DND-41 (cell line): ENCODE measurements around the gene GLRX.
A peak's percentile ranks its signal among the peaks of the same experiment; 100 is the strongest.

Experiments used
- ATAC-seq: fragments of 200-7000 bp; cut with Tn5 transposase; 3 replicates; pipeline ENCODE4 v1.9.1; 2021; ENCODE audit warnings: low read depth; ENCODE audit not compliant: insufficient read depth
- DNase-seq: peaks from one replicate; pipeline ENCODE4 v3.0.0-alpha.2; 2020
- H2AFZ ChIP-seq: 2 replicates; pipeline ENCODE4 v1.6.0; 2012; ENCODE audit warnings: low read depth, low read length
- H3K27ac ChIP-seq: 2 replicates; pipeline ENCODE4 v1.5.1; 2012; ENCODE audit warnings: low read length, inconsistent platforms
- H3K27me3 ChIP-seq: fragments of 200-600 bp; sonication (generic); 2 replicates; pipeline ENCODE4 v1.6.0; 2012; ENCODE audit warnings: low read length, mild to moderate bottlenecking, inconsistent platforms; ENCODE audit not compliant: insufficient read depth, poor library complexity
- H3K36me3 ChIP-seq: 2 replicates; pipeline ENCODE4 v1.5.1; 2012; ENCODE audit warnings: low read length, inconsistent platforms; ENCODE audit not compliant: insufficient read depth
- H3K4me1 ChIP-seq: 2 replicates; pipeline ENCODE4 v1.5.1; 2012; ENCODE audit warnings: mild to moderate bottlenecking, low read length; ENCODE audit not compliant: insufficient read depth
- H3K4me2 ChIP-seq: 2 replicates; pipeline ENCODE4 v1.6.0; 2012; ENCODE audit warnings: mild to moderate bottlenecking, moderate library complexity, low read length, inconsistent platforms; ENCODE audit not compliant: insufficient read depth
- H3K4me3 ChIP-seq, 2 experiments: fragments of 200-600 bp in 1 of 2; shearing (Covaris generic) in 1 of 2; 2 replicates each; pipeline ENCODE4 v1.5.1; 2012 to 2016; ENCODE audit warnings: inconsistent platforms in 2 of 2, low read length in 2 of 2, mild to moderate bottlenecking in 2 of 2, low read depth in 1 of 2, moderate library complexity in 1 of 2
- H3K79me2 ChIP-seq: 2 replicates; pipeline ENCODE4 v1.6.0; 2012; ENCODE audit warnings: low read length, inconsistent platforms; ENCODE audit not compliant: insufficient read depth
- H3K9ac ChIP-seq: 2 replicates; pipeline ENCODE4 v1.6.0; 2012; ENCODE audit warnings: low read depth, mild to moderate bottlenecking, inconsistent platforms, low read length, moderate library complexity
- H3K9me3 ChIP-seq: 2 replicates; pipeline ENCODE4 v1.5.1; 2012; ENCODE audit warnings: low read length, moderate library complexity, mild to moderate bottlenecking, inconsistent platforms; ENCODE audit not compliant: insufficient read depth, severe bottlenecking
- H4K20me1 ChIP-seq: 2 replicates; pipeline ENCODE4 v1.6.0; 2012; ENCODE audit warnings: low read length; ENCODE audit not compliant: insufficient read depth
- CTCF ChIP-seq: IDR thresholded peaks from 2 replicates; pipeline ENCODE4 v1.5.1; 2012; ENCODE audit warnings: borderline replicate concordance, low read length, moderate library complexity, mild to moderate bottlenecking; ENCODE audit not compliant: poor library complexity, severe bottlenecking; ENCODE audit errors: extremely low read depth
- EZH2 ChIP-seq: IDR thresholded peaks from 3 replicates; pipeline ENCODE4 v1.6.1; 2012; ENCODE audit warnings: borderline replicate concordance, low read depth, mild to moderate bottlenecking, moderate library complexity, low read length, inconsistent platforms; ENCODE audit not compliant: severe bottlenecking

The GLRX gene

DNA sequence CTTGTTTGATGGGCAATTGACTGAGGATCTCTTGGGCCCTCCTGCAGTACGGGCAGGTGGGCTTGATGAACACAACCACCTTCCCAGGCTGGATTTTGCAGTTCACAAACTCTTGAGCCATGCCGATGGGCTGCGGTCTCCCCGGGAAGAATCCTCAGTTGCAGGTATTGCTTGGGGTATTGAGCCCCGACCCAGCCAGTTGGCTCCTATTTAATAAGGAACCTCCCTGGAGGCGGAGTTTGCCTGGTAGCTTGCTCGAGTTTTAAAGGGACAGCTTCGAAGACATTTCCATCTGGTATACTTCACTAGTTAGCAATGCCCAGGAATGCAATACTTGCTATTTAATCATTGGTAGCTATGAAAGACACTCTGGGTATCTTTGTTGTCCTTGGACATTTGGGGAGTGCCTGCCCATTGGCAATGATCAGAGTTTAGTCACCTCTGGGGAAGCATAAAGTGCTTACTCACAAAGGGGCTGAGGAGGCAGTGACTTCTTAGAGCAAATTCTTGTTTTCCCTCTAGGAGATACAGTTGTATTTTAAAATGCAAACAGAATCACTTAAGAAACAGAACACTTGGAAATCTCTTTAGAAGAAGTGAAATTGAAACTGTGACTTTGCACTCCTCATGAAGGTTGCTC lies at the start of gene GLRX:
GLRX (minus strand) TSS at position 185 of the 640 bp plus-strand sequence; CDS start at position 121, 64 bp downstream.
- Histone ChIP-seq H4K20me1 (peaks cover 19% of the 10 kb centered on the region), H3K9me3 (no peaks in the 10 kb centered on the region), H3K27me3 (no peaks in the 10 kb centered on the region), H3K4me3 (peak within 1 kb of the TSS; percentile 72 to 76), H3K36me3 (peaks cover 27% of the 10 kb centered on the region), H2AFZ (peak within 1 kb of the TSS; percentile 73), H3K9ac (peak within 1 kb of the TSS; percentile 75), H3K4me1 (peaks cover 73% of the 10 kb centered on the region), H3K4me2 (peak within 1 kb of the TSS; percentile 90), H3K79me2 (peaks cover 49% of the 10 kb centered on the region), H3K27ac (peak within 1 kb of the TSS; percentile 99)
- DNase-seq = peak; percentile 82
- peak; percentile 59 for ATAC-seq
- TF ChIP-seq CTCF (no peak), EZH2 (no peak)

GRCh38 chr5:95871146-95871806 lies 48.8 kb upstream of the GLRX start:
- Histone ChIP-seq H3K4me2 (peak overlapping the region; percentile 44; the same call in 1 of the 2 replicates), H3K4me1 (peaks cover 39% of the 10 kb centered on the region), H3K27ac (no peak overlapping the region), H3K27me3 (no peaks in the 10 kb centered on the region), H3K4me3 (no peak overlapping the region), H3K9me3 (no peaks in the 10 kb centered on the region), H4K20me1 (no peaks in the 10 kb centered on the region), H3K9ac (no peak overlapping the region), H3K79me2 (no peaks in the 10 kb centered on the region), H3K36me3 (no peaks in the 10 kb centered on the region), H2AFZ (no peak overlapping the region)
- no peak for DNase-seq
- TF ChIP-seq CTCF (no peak), EZH2 (no peak)
- no peak for ATAC-seq

GRCh38 chr5:95870105-95870672 lies 47.7 kb upstream of the GLRX start:
- H3K36me3 ChIP-seq = no peaks in the 10 kb centered on the region
- H3K4me2 ChIP-seq = peak overlapping the region; percentile 44; the same call in 1 of the 2 replicates
- H2AFZ ChIP-seq = no peak overlapping the region
- H3K27me3 ChIP-seq = no peaks in the 10 kb centered on the region
- H3K4me1 ChIP-seq = peaks cover 39% of the 10 kb centered on the region
- ATAC-seq = peak; percentile 12; the same call in 1 of the 3 replicates
- TF ChIP-seq EZH2 (no peak), CTCF (no peak)
- H4K20me1 ChIP-seq = no peaks in the 10 kb centered on the region
- no peak overlapping the region for H3K4me3 ChIP-seq
- no peaks in the 10 kb centered on the region for H3K79me2 ChIP-seq
- DNase-seq = no peak
- no peak overlapping the region for H3K9ac ChIP-seq
- peak overlapping the region; percentile 37 for H3K27ac ChIP-seq
- no peaks in the 10 kb centered on the region for H3K9me3 ChIP-seq
